H1 (cell line): ENCODE results near the gene SIT1. TPM values are rescaled to one million over a fixed set of nuclear protein-coding genes. Genes with fewer than 3 reads are reported as not detected.

Source experiments
- CTCF ChIA-PET: fragments of 300-600 bp; sonication (Branson Sonifier 250); formaldehyde crosslinking; loops from one replicate; lab custom pipeline; 2021; ENCODE audit not compliant: partially characterized antibody; lab: Charles Lee
- POLR2A ChIA-PET: fragments of 300-600 bp; sonication (Branson Sonifier 250); formaldehyde crosslinking; loops from one replicate; lab custom pipeline; 2021; ENCODE audit warnings: inconsistent platforms; ENCODE audit not compliant: partially characterized antibody; lab: Charles Lee
- DNase-seq, 2 experiments: peaks; one replicate each; pipeline versions ENCODE4 v3.0.0 to v3.0.0-alpha.2; 2010 to 2022; ENCODE audit warnings: low spot score in 2 of 2, low read depth in 1 of 2, mixed read lengths in 1 of 2
- FAIRE-seq: peaks from 2 replicates; lab custom pipeline; 2011; peaks lifted over from hg19 to GRCh38; lab: Jason Lieb, UNC
- H2AFZ ChIP-seq: 2 replicates; pipeline ENCODE4 v1.8.1; 2012; ENCODE audit warnings: low read length, inconsistent platforms
- H2AK5ac ChIP-seq: 2 replicates; pipeline ENCODE4 v1.6.1; 2013; ENCODE audit warnings: low read depth, low read length
- H2BK120ac ChIP-seq: replicated peaks from 2 replicates; pipeline ENCODE3; 2013; ENCODE audit warnings: low read depth, low read length, inconsistent platforms
- H2BK12ac ChIP-seq: 2 replicates; pipeline ENCODE4 v1.6.1; 2013; ENCODE audit warnings: low read depth, low read length
- H2BK15ac ChIP-seq: 2 replicates; pipeline ENCODE4 v1.6.1; 2013; ENCODE audit warnings: low read length
- H2BK20ac ChIP-seq: 2 replicates; pipeline ENCODE4 v1.6.1; 2013; ENCODE audit warnings: low read length
- H2BK5ac ChIP-seq: 2 replicates; pipeline ENCODE4 v1.6.1; 2013; ENCODE audit warnings: low read depth, low read length
- H3K14ac ChIP-seq: 2 replicates; pipeline ENCODE4 v1.6.1; 2013; ENCODE audit warnings: inconsistent platforms; ENCODE audit not compliant: insufficient read length
- H3K18ac ChIP-seq: 2 replicates; pipeline ENCODE4 v1.6.1; 2013; ENCODE audit warnings: low read length; ENCODE audit errors: extremely low read depth
- H3K23ac ChIP-seq: 2 replicates; pipeline ENCODE4 v1.6.1; 2013; ENCODE audit warnings: inconsistent platforms; ENCODE audit not compliant: insufficient read length
- H3K23me2 ChIP-seq: 2 replicates; pipeline ENCODE4 v1.6.1; 2013; ENCODE audit warnings: low read depth, low read length
- H3K27ac ChIP-seq: 2 replicates; pipeline ENCODE4 v1.6.1; 2011; ENCODE audit warnings: low read depth, low read length, inconsistent platforms
- H3K27me3 ChIP-seq, 4 experiments: replicated peaks in 1 of 4; 1 replicate in 1 of 4; 2 replicates in 3 of 4; pipeline versions ENCODE4 v1.6.1 to v1.8.1; 2011 to 2013; ENCODE audit warnings: low read length in 3 of 4, mild to moderate bottlenecking in 3 of 4, inconsistent platforms in 2 of 4, mixed read lengths in 2 of 4, moderate library complexity in 1 of 4; ENCODE audit not compliant: control insufficient read depth in 3 of 4, insufficient read depth in 3 of 4; ENCODE audit errors: extremely low read depth in 1 of 4
- H3K36me3 ChIP-seq, 4 experiments: 2 replicates each; pipeline versions ENCODE4 v1.6.1 to v1.8.1; 2011 to 2013; ENCODE audit warnings: mild to moderate bottlenecking in 4 of 4, low read length in 3 of 4, moderate library complexity in 2 of 4, control low read depth in 1 of 4, inconsistent platforms in 1 of 4; ENCODE audit not compliant: insufficient read depth in 4 of 4, control insufficient read depth in 2 of 4
- H3K4ac ChIP-seq: replicated peaks from 2 replicates; pipeline ENCODE3; 2013; ENCODE audit warnings: low read length, low read depth, mixed read lengths, inconsistent platforms; ENCODE audit not compliant: insufficient read length
- H3K4me1 ChIP-seq, 4 experiments: replicated peaks in 1 of 4; 1 replicate in 1 of 4; 2 replicates in 3 of 4; pipeline versions ENCODE4 v1.6.1 to v1.8.1; 2011 to 2013; ENCODE audit warnings: low read length in 3 of 4, inconsistent platforms in 2 of 4, mixed read lengths in 1 of 4; ENCODE audit not compliant: insufficient read depth in 4 of 4, control insufficient read depth in 3 of 4
- H3K4me2 ChIP-seq, 2 experiments: 2 replicates each; pipeline versions ENCODE4 v1.6.1 to v1.8.1; 2011 to 2013; ENCODE audit warnings: low read depth in 2 of 2, low read length in 2 of 2, control low read depth in 1 of 2, inconsistent platforms in 1 of 2, mild to moderate bottlenecking in 1 of 2; ENCODE audit not compliant: insufficient read depth in 1 of 2
- H3K4me3 ChIP-seq, 4 experiments: fragments of 200-600, 300-600 bp in 1 of 4; sonication (generic), shearing (Covaris generic), sonication (Bioruptor Twin) in 1 of 4; 2 replicates each; pipeline versions ENCODE4 v1.5.1 to v1.8.1; 2011 to 2016; ENCODE audit warnings: low read length in 4 of 4, low read depth in 3 of 4, control low read depth in 2 of 4, inconsistent platforms in 2 of 4, mild to moderate bottlenecking in 2 of 4, mixed read lengths in 1 of 4, moderate library complexity in 1 of 4; ENCODE audit not compliant: insufficient read depth in 2 of 4; ENCODE audit errors: extremely low read depth in 1 of 4
- H3K56ac ChIP-seq: replicated peaks from 2 replicates; pipeline ENCODE3; 2013; ENCODE audit warnings: low read depth, mild to moderate bottlenecking, mixed read lengths, low read length, inconsistent platforms; ENCODE audit not compliant: insufficient read length
- H3K79me1 ChIP-seq: 2 replicates; pipeline ENCODE4 v1.6.1; 2013; ENCODE audit warnings: low read depth, low read length, control low read depth
- H3K79me2 ChIP-seq, 2 experiments: 2 replicates each; pipeline versions ENCODE4 v1.6.1 to v1.8.1; 2012 to 2013; ENCODE audit warnings: low read length in 2 of 2, mild to moderate bottlenecking in 2 of 2, inconsistent platforms in 1 of 2; ENCODE audit not compliant: insufficient read depth in 2 of 2, control insufficient read depth in 1 of 2
- H3K9ac ChIP-seq, 4 experiments: replicated peaks in 1 of 4; 1 replicate in 1 of 4; 2 replicates in 3 of 4; pipeline versions ENCODE4 v1.6.1 to v1.8.1; 2011 to 2013; ENCODE audit warnings: low read depth in 3 of 4, low read length in 3 of 4, control low read depth in 2 of 4, mild to moderate bottlenecking in 2 of 4, moderate library complexity in 2 of 4, inconsistent platforms in 1 of 4; ENCODE audit errors: extremely low read depth in 1 of 4
- H3K9me3 ChIP-seq, 2 experiments: 2 replicates each; pipeline versions ENCODE4 v1.6.1 to v1.8.1; 2012 to 2013; ENCODE audit warnings: mild to moderate bottlenecking in 2 of 2, moderate library complexity in 2 of 2, control low read depth in 1 of 2, inconsistent platforms in 1 of 2, low read depth in 1 of 2, low read length in 1 of 2, mixed read lengths in 1 of 2; ENCODE audit not compliant: insufficient read depth in 2 of 2
- H4K20me1 ChIP-seq, 2 experiments: replicated peaks in 1 of 2; 2 replicates each; pipeline versions ENCODE3 to v1.8.1; 2011 to 2013; ENCODE audit warnings: inconsistent platforms in 2 of 2, low read length in 2 of 2, mild to moderate bottlenecking in 1 of 2; ENCODE audit not compliant: insufficient read depth in 2 of 2, control insufficient read depth in 1 of 2
- H4K5ac ChIP-seq: 2 replicates; pipeline ENCODE4 v1.6.1; 2013; ENCODE audit warnings: low read length, low read depth, mixed read lengths, inconsistent platforms; ENCODE audit not compliant: insufficient read length
- H4K8ac ChIP-seq: 2 replicates; pipeline ENCODE4 v1.8.0; 2013; ENCODE audit warnings: mild to moderate bottlenecking, moderate library complexity, low read length, inconsistent platforms; ENCODE audit not compliant: insufficient read depth; ENCODE audit errors: extremely low read depth
- H4K91ac ChIP-seq: replicated peaks from 2 replicates; pipeline ENCODE3; 2013; ENCODE audit warnings: low read length, mixed read lengths, inconsistent platforms; ENCODE audit not compliant: insufficient read length
- ASH2L ChIP-seq: fragments of 200-600, 300-600 bp; sonication (generic); IDR thresholded peaks from one replicate; pipeline ENCODE4 v1.7.1; 2017; ENCODE audit warnings: low read length
- ATF2 ChIP-seq: IDR thresholded peaks from 2 replicates; pipeline ENCODE4 v1.6.1; 2012; ENCODE audit warnings: low read length, inconsistent platforms
- JUND ChIP-seq: IDR thresholded peaks from 2 replicates; pipeline ENCODE4 v1.6.1; 2011; ENCODE audit warnings: mild to moderate bottlenecking, improper control_type of control experiment, low read length
- PHF8 ChIP-seq: fragments of 200-600 bp; sonication (generic); conservative IDR thresholded peaks from 2 replicates; pipeline ENCODE4 v1.7.1; 2012; ENCODE audit warnings: low read depth, mild to moderate bottlenecking, inconsistent platforms, low read length, moderate library complexity
- POLR2AphosphoS5 ChIP-seq: IDR thresholded peaks from 2 replicates; pipeline ENCODE4 v1.6.1; 2011; ENCODE audit warnings: low read depth, low read length
- RAD21 ChIP-seq, 2 experiments: IDR thresholded peaks in 1 of 2; conservative IDR thresholded peaks in 1 of 2; 2 replicates each; pipeline ENCODE4 v1.6.1; 2011; ENCODE audit warnings: low read depth in 2 of 2, low read length in 2 of 2, improper control_type of control experiment in 1 of 2, inconsistent platforms in 1 of 2, mild to moderate bottlenecking in 1 of 2, moderate library complexity in 1 of 2
- USF2 ChIP-seq: IDR thresholded peaks from 2 replicates; pipeline ENCODE4 v1.6.1; 2011; ENCODE audit warnings: low read length, improper control_type of control experiment
- WGBS, 2 experiments: shearing (Covaris generic) in 1 of 2; methylation state at CpG; one replicate each; pipeline versions ENCODE4 v1.1.6 to v1.1.7; 2013 to 2015; ENCODE audit warnings: low lambda C conversion rate in 2 of 2, mixed read lengths in 2 of 2, inconsistent platforms in 1 of 2, low coverage in 1 of 2, missing lambda C conversion rate in 1 of 2; ENCODE audit not compliant: insufficient replicate concordance in 2 of 2, insufficient coverage in 1 of 2, insufficient read length in 1 of 2; ENCODE audit errors: extremely low coverage in 1 of 2, missing lambda C conversion rate in 1 of 2; 5-methylcytosine and 5-hydroxymethylcytosine counted together
- polyA plus RNA-seq, 7 experiments: library from polyadenylated mRNA; depleted of rRNA in 3 of 7; stranded (reverse) in 5 of 7; unstranded in 2 of 7; fragments of >200 nt in 5 of 7; fragments of 200-250 nt in 2 of 7; gene quantifications; 1 replicate in 5 of 7; 2 replicates in 1 of 7; 4 replicates in 1 of 7; pipeline versions ENCODE4 v1.2.1 to v1.2.3, GENCODE V29; 2011 to 2013; ENCODE audit warnings: missing spikeins in 2 of 7, mixed read lengths in 2 of 7
- total RNA-seq: library from RNA; stranded (reverse); fragmentation: NEBNext Ultra II Directional; extraction: Animal tissue kit (Norgen Biotek cat#: 25700); gene quantifications from 2 replicates; pipeline ENCODE4 v1.2.1, GENCODE V29; 2021

The SIT1 gene
- total and polyA plus RNA-seq, 2 of the 8 experiments (the other 6 are each of a cell fraction or from before 2014, with no cell fraction given) = 8.2 to 12.8 TPM

- Histone ChIP-seq H3K4me1 (peaks cover 0 to 9% (median 5%) of the 10 kb centered on the region in 4 experiments; a peak in 4 of 7 replicates), H2AFZ (peak overlapping the region; percentile 99), H3K27ac (no peak overlapping the region), H3K23ac (no peak overlapping the region), H3K4me3 (peak overlapping the region; percentile 44 to 69 (median 50)), H4K8ac (peak overlapping the region; percentile 94), H4K91ac (peak overlapping the region; percentile 66), H3K4ac (no peak overlapping the region), H2BK15ac (peak overlapping the region; percentile 88; the same call in 1 of the 2 replicates), H2BK20ac (no peak overlapping the region), H3K9me3 (no peaks in the 10 kb centered on the region), H3K4me2 (peak overlapping the region; percentile 74 to 77), H4K20me1 (no peaks in the 10 kb centered on the region), H3K36me3 (no peaks in the 10 kb centered on the region), H2BK120ac (no peak overlapping the region), H3K56ac (peak overlapping the region; percentile 32), H4K5ac (peak overlapping the region; percentile 34), H3K27me3 (peaks cover 0 to 18% (median 14%) of the 10 kb centered on the region in 4 experiments; a peak in 4 of 7 replicates), H2BK12ac (peak overlapping the region; percentile 54; the same call in 1 of the 2 replicates), H3K9ac (peak overlapping the region in 3 of 4 experiments; percentile 3 to 44 (median 42); a peak in 4 of 7 replicates), H3K79me2 (no peaks in the 10 kb centered on the region), H3K23me2 (peaks cover 9% of the 10 kb centered on the region), H2AK5ac (no peak overlapping the region), H3K14ac (no peak overlapping the region), H3K79me1 (no peaks in the 10 kb centered on the region), H3K18ac (peak overlapping the region; percentile 75), H2BK5ac (peak overlapping the region; percentile 18; the same call in 1 of the 2 replicates)
- ChIA-PET CTCF (interaction anchor here (0.6 to 5.2 kb wide), 14 partner anchors 11 to 638 kb away, joined by 3 to 31 read pairs (median 6); partner anchors contain the start of genes CCDC107, RMRP and SIT1), POLR2A (interaction anchor here (0.7 to 2.1 kb wide), 8 partner anchors 9 to 111 kb away, joined by 3 to 7 read pairs (median 4); partner anchors contain the start of genes ARHGEF39, CCDC107 and RMRP)
- FAIRE-seq = no peak
- DNase-seq = peak in 1 of 2 experiments; percentile 82
- WGBS, 2 experiments = 5% methylated on average over 50 of the region's 51 CpGs; no CpG with 5 or more reads in 1 of the 2 experiments
- TF ChIP-seq ASH2L (peak; percentile 68), ATF2 (0 out of 2 replicates have a peak, but pooled peaks have one; percentile 24), RAD21 (IDR thresholded peaks at IDR 0.05 in 1 of 2, conservative IDR thresholded peaks at IDR 0.05 in 1 of 2; ENCODE audit: low read depth in 2 of 2, low read length in 2 of 2) (no peak; a peak in 1 of 4 replicates), POLR2AphosphoS5 (peak; percentile 31; the same call in 1 of the 2 replicates), PHF8 (0 out of 2 replicates have a peak, but pooled peaks have one; percentile 59), JUND (peak; percentile 52; the same call in 1 of the 2 replicates), USF2 (no peak; the same call in 1 of the 2 replicates)
Measured at GRCh38 chr9:35616681-35617459, 33.9 kb downstream of the SIT1 start.
